ENCODE results near the gene PWP1.

The PWP1 gene

DNA sequence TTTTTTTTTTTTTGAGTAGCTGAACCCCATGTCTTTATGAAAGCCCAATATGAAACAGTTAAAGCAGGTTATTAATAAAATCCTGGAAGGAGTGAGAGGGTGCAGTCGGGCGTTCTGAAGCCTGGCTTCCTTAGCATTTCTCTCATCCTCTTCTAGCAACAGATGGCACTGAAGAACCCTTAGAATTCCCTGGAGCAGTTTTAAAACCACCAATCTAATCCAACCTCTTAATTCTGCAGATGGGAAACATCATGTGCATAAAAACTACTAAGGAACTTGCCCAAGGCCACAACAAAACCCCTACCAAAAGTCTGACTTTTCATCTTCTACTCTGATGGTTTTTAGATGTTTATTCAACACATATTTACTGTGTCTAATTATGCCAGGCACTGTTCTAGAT lies 50.2 kb downstream of the PWP1 start:
- no peak for DNase-seq (ENCODE audit: low read depth, low spot score)

DNA sequence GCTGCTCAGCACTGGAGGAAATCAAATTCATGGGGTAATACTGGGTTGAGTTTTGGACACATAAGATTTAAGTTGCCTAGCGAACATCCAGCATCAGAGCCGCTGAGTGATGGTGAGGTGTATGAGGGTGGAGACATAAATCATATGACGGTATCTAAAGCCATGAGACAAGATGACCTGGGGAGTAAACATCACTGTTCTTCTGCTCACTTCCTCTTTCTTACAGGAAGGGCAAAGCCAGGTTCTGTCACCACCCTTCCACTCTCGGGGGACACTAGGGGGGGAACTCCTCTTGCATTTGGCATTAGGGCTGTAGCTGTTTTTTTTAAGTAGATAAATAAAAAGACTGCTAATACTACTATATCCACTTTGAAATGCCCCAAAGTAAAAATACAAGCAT lies 51.3 kb downstream of the PWP1 start:
- no peak for DNase-seq (ENCODE audit: low read depth, low spot score)

DNA sequence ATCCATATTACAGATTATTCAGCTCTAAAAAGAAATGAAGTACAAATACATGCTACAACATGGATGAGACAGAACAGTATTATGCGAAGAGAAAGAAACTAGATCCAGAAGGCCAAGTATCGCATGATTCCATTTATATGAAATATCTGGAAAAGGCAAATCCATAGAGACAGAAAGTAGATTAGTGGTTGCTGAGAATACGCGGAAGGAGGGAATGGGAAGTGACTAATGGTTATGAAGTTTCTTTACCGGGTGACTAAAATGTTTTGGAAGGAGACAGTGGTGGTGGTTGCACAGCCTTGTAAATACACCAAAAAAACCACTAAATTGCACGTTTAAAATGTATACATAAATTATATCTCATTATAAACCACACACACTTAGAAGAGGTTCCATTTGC lies 62.9 kb downstream of the PWP1 start:
- peak; percentile 20 for DNase-seq (ENCODE audit: low read depth, low spot score)

DNA sequence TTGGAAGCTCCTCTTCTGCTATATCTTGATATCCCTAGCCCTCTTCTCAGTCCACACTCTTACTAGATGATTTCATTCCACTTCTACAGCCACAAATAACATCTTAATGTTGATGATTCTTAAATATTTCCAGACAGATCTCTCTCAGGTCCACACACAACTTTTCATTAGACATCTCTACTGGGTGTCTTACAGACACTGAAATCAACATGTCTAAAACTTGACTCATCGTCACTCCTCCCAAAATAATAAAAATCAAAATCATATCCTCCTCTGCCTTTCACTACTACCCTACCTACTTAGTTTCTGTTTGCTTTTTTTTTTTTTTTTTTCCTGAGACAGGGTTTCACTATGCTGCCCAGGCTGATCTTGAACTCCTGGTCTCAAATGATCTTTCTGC lies 63.5 kb downstream of the PWP1 start:
- no peak for DNase-seq (ENCODE audit: low read depth, low spot score)

DNA sequence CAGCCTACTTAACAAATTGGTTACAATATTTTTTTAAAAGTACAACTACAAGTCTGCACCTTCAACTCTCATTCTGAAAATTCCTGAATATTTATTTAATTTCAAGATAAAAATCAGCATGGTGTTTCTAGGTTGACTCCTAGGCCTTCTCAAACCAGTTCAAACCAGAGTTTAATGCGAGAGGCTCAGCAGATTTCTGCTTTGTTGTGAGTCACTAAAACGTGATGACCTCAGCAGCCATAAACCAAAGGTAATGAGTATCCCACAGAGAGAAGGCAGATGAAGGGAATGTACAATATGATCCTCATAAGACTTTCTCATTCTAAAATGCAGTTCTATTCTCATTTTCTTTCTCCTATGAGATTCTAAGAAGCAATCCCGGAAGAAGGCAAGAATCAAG lies 73.8 kb downstream of the PWP1 start:
- DNase-seq (ENCODE audit: low read depth, low spot score) = peak; percentile 17

DNA sequence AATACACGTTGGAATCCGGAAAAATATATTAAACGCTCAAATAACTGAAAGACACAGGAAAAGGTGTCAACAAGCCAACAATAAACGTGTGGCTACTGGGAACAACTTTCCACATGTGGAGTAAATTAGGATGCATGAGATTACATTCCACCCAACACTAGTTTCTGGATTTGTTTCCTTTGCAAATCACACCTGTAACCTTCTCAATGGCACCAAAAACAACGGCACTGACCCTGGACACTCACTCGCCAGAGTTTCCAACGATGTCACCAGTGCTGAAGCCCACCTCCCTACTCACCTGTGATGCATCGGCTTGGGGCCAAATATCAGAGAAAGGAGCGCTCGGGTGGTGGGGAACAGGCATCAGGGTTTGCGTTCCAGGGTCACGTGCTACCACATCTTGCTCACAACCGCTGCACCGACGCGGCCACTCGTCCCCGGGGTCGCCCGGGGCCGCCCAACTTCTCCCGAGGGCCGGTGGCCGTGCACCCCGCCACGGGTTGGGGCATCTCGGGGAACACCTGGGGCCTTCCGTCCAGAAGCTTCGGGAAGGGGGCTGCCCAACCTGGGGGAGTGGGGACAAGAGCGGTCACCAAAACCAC lies 74.7 kb downstream of the PWP1 start:
- DNase-seq (ENCODE audit: low read depth, low spot score) = no peak

DNA sequence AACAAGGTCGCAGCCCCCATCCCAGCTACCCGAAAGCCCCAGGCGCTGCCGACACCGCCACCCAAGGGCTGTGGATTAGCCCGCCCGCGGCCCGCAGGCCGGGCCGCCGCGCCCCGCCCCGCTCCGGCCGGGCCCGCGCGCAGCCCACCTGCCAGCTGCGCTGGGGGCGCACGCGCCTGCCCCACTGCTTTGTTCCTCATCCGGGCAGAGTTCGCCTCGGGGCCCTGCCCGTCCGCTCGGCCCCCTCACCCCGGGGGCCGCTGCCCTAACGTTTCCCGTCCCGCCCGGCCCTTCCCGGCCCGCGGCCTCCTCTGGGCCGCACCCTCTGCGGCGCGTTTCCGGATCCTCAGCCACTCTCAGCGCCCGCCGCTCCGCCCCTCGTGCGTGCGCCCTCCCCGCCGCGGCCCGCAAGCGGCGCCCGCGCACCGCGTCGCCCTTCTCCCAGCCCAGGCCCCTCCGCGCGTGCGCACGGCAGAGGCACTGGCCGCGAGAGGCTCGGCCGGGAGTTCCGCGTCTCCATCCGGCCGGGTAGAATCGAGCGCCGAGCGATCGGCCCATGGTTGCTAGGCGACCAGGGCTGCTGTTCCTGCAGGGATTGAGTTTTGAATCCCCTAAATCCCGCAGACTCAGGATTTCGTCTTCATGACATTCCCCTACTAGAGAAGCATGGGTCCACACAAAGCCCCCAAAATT lies 75.4 kb downstream of the PWP1 start, which contains the start of gene PRDM4:
PRDM4 (minus strand) TSS at position 329 of the 693 bp plus-strand sequence. CDS start 622 bp downstream, outside the sequence.
- DNase-seq (ENCODE audit: low read depth, low spot score) = peak; percentile 79

DNA sequence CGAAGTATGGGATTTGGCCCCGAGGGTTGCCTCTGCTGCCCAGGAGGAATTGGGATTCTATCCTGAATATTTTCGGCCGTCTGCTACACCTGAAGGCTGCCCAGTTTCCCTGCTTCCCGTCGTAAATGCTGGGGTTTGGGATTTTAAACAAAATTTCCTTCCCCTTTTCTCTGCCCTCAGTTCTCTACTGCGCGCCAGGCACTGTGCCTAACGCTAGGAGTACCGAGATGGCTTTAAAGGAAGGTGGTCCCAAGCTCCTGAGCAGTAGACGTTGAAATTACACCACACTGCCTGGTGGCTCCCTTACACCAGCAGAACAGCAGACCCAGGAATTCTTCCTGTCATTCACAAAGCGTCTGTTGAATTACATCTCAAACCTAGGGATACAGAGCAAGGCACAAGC lies 75.9 kb downstream of the PWP1 start:
- DNase-seq (ENCODE audit: low read depth, low spot score) = no peak
